RWPE1 (cell line): ENCODE data around the gene TCEA2.

ENCODE experiments used
- CTCF ChIA-PET: fragments of 350-600 bp; sonication (Branson Sonifier 250); formaldehyde crosslinking; extraction: SDS; loops from one replicate; lab custom pipeline; 2021; lab: Yijun Ruan, JAX
- POLR2A ChIA-PET: fragments of 400-600 bp; formaldehyde crosslinking; extraction: SDS; loops from one replicate; lab custom pipeline; 2020; ENCODE audit warnings: antibody characterized with exemption; ENCODE audit not compliant: low non-redundant PET; lab: Yijun Ruan, JAX
- DNase-seq: peaks from one replicate; pipeline ENCODE4 v3.0.0; 2012; ENCODE audit warnings: low spot score
- H3K27ac ChIP-seq: fragments of 450-650 bp; 2 replicates; pipeline ENCODE4 v1.5.1; 2017
- TF ChIP-seq, protein P1 (sequence below): fragments of 450-650 bp; conservative IDR thresholded peaks from 2 replicates; pipeline ENCODE4 v1.5.1; 2017; ENCODE audit warnings: low read depth, mild to moderate bottlenecking

TCEA2 gene

DNA sequence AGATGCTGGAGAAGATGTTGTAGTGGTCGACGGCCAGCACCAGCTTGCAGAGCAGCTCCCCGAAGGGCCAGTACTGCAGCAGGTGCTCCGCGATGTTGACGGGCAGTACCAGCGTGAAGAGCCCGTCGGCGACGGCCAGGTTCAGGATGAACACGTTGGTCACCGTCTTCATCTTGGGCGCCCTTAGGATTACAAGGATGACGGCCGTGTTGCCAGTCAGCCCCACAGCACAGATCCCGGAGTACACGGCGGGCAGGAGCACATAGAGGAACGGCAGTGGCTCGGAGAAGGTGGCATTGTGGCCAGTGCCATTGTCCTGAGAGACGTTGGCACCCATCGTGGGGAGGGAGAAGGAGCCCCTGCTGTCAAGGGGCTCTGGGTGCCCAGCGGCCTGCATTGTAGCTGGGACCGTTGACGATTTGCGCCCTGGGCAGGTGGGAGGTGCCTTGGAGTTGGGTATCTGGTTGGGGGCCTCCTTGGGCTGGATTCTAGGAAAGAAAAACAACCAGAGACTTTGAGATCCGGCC lies 43.5 kb downstream of the TCEA2 start:
- TF ChIP-seq, protein P1, sequence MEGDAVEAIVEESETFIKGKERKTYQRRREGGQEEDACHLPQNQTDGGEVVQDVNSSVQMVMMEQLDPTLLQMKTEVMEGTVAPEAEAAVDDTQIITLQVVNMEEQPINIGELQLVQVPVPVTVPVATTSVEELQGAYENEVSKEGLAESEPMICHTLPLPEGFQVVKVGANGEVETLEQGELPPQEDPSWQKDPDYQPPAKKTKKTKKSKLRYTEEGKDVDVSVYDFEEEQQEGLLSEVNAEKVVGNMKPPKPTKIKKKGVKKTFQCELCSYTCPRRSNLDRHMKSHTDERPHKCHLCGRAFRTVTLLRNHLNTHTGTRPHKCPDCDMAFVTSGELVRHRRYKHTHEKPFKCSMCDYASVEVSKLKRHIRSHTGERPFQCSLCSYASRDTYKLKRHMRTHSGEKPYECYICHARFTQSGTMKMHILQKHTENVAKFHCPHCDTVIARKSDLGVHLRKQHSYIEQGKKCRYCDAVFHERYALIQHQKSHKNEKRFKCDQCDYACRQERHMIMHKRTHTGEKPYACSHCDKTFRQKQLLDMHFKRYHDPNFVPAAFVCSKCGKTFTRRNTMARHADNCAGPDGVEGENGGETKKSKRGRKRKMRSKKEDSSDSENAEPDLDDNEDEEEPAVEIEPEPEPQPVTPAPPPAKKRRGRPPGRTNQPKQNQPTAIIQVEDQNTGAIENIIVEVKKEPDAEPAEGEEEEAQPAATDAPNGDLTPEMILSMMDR = no peak
- H3K27ac ChIP-seq = no peak overlapping the region
- DNase-seq = no peak
- POLR2A ChIA-PET = interaction anchor here (0.6 kb wide), 1 partner anchor 40 kb away, joined by 4 read pairs; no protein-coding TSS in a partner anchor
- CTCF ChIA-PET = interaction anchor here (0.7 to 1.7 kb wide), 3 partner anchors 12 to 23 kb away, joined by 3 to 4 read pairs (median 3); partner anchors contain the start of gene LKAAEAR1

DNA sequence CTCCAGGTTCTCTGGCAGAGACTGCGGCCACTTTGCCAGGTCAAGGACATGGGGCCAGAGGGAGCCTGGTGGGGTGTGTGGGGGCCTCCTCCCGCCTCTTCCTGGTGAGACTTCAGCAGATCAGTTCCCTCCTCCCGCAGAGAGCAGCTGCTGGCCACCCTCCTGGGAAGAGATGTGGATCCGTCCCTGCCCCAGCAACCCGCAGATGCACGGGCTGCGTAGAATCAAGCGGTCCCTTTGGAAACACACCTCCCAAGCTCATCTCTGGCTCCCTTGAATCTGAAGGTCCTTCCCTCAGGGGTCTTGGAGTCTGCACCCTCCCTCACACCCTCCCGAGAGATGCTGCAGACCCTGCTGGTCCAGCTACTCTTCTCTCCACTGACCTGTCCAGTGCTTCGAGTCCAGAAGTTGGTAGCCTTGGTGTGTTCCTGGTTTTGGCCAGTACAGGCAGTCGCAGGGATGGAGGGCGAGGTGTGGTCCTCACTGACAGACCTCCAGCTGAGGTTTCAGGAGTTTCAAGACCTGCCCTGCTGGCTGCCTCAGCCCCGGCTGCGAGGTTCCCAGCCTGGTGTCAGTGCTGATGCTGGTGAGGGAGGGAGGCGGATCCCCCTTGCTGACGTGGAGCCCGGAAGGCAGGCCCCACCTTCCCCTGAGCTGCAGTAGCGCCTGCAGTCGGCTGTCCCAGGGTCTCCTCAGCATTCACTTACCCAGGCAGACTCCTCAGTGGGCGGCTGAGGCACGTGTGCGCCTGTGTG lies 44.2 kb downstream of the TCEA2 start, which contains the start of gene NPBWR2:
Gene NPBWR2, minus strand, starts transcription at position 585 of the 755 bp plus-strand sequence. CDS start 734 bp downstream, outside the sequence.
- DNase-seq = no peak
- TF ChIP-seq, protein P1 = no peak
- POLR2A ChIA-PET = interaction anchor here (0.6 kb wide), 1 partner anchor 40 kb away, joined by 4 read pairs; no protein-coding TSS in a partner anchor
- no peak within 1 kb of the TSS for H3K27ac ChIP-seq
- CTCF ChIA-PET = interaction anchor here (0.9 to 1.7 kb wide), 3 partner anchors 11 to 69 kb away, joined by 3 to 6 read pairs (median 4); partner anchors contain the start of gene LKAAEAR1

DNA sequence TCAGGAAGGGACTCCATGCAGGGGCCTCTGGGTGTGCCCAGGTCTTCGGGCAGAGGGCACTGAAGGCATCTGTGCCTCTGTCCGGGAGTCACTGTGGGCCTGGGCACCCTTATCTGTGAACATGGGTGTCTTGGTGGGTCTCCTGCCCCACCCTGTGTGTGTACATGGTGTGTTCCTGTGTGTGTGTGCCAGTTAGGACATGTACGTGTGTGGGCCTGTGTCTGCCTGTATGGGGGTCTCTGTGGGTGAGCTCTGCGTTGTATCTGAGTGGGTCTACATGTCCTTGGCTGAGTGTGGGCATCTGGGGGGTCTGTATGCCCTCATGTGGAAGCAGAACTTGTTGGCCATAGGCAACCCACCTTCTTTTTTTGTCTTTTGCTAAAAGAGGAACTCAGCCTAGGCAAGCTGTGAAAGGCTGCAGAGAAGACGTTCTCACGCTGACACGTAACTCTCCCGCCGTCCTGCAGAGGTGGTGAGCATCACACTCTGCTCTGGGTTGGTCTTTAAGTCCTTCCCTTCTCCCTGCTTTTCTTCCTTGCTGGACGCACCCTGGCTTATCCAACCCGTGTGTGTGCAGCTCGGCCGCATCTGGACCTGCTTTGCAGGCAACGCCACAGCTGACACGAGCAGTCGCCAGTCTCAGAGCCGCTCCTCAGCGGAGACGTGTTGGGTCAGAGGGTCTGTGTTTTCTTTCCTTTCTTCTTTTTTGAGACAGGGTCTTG lies 44.9 kb downstream of the TCEA2 start:
- ChIA-PET POLR2A (no interaction called here), CTCF (interaction anchor here (0.7 to 1.7 kb wide), 3 partner anchors 24 to 117 kb away, joined by 3 to 6 read pairs (median 4); partner anchors contain the start of gene LKAAEAR1)
- no peak for DNase-seq
- TF ChIP-seq, protein P1 = no peak
- no peak overlapping the region for H3K27ac ChIP-seq

DNA sequence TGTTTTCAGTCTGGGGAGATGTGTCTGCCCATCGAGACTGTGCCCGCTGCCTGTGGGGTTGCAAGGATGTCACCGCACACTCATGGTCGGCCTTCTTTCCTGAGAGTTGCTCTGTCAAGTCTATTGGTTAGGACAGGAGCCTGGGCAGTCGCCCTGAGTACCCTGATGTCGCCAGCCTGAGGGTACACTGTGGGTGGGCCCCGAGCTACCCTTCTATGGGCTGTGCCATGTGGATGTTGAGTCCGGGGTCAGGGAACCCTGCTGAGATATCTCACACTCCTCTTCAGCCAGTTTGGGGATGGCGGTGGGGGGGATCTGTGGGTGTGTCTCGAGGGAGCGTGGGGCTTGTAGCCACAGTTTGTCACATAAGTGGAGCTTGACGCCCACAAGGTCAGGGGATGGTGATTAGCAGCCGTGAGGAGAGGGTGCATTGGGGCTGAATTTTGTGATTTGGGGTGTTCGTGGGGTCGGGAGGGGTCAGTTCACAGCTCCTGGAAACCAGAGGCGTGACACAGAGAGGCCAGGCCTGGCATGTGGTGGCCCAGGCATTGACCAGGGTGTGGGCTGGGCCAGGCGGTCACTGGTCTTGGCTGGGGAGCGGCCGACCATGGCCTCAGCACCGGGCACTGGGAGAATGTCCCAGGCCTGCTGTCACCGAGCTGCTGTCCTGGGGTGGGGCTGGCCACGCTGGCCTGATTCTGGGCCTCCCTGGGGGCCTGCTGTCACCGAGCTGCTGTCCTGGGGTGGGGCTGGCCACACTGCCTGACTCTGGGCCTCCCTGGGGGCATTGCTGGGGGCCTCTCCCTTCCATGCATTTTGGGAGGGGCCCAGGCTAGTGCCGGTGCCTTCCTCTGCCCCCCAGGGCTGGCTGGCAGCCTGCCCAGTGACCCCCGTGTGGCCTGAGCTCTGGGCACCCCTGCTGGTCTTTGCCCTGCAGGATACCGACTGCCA lies 46.0 kb downstream of the TCEA2 start:
- CTCF ChIA-PET = interaction anchor here (0.6 to 1.6 kb wide), 4 partner anchors 10 to 71 kb away, joined by 3 to 8 read pairs (median 6); partner anchors contain the start of gene LKAAEAR1
- TF ChIP-seq, protein P1 = no peak
- POLR2A ChIA-PET = no interaction called here
- no peak for DNase-seq
- no peak overlapping the region for H3K27ac ChIP-seq

DNA sequence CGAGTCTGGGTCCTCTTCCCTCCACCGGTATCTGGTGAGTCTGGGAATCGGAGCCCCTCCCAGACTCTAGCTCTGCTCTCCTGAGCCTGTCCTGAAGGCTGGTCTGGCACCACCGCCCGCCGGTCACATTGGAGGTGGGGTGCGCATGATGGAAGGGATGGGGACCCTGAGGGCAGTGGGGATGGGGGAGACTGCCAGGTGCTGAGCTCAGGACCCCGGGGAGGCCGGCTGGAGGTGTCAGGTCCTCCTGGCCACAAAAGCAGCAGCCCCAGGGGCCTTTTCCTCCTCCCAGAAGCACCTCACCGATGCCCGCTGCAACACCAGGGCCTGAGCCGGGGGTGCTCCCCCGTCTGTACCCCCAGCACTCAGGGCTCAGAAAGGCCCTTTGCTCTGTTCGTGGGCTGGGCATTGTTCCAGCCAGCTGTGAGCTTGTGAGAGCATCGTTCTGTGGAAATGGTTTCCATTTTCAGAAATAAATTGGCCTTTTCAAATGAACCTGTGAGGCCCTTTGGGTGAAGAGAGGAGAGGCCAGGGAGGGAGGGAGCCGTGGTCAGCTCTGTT lies 46.9 kb downstream of the TCEA2 start:
- ChIA-PET CTCF (interaction anchor here (0.6 to 1.5 kb wide), 3 partner anchors 11 to 71 kb away, joined by 3 to 8 read pairs (median 4); partner anchors contain the start of gene LKAAEAR1), POLR2A (no interaction called here)
- TF ChIP-seq, protein P1 = no peak
- H3K27ac ChIP-seq = no peak overlapping the region
- DNase-seq = no peak
